ENCODE data around the gene DOLK.

- TF ChIP-seq CTCF (IDR thresholded peaks at IDR 0.05) (no peak), USF2 (IDR thresholded peaks at IDR 0.05; ENCODE audit: borderline replicate concordance, low read depth, low read length) (no peak), MXI1 (IDR thresholded peaks at IDR 0.05; ENCODE audit: low read depth, low read length) (no peak), POLR2AphosphoS5 (IDR thresholded peaks at IDR 0.05; ENCODE audit: low read depth, low read length) (no peak), ZBTB33 (IDR thresholded peaks at IDR 0.05; ENCODE audit: borderline replicate concordance, low read depth) (no peak), SIN3A (IDR thresholded peaks at IDR 0.05; ENCODE audit: borderline replicate concordance, low read depth, low read length) (no peak), FOXJ3 (CRISPR knock-in tag; IDR thresholded peaks at IDR 0.05) (no peak)
Observed at GRCh38 chr9:128898845-128899565, 48.4 kb downstream of the DOLK start.
